ENCODE measurements around the gene TMEM176A.
"Not testable (repeated sequence)": the region's sequence is repeated elsewhere in the genome, so short reads cannot be mapped to it uniquely, and the experiment has no call there.

The TMEM176A gene

GRCh38 chr7:150800581-150801241, at the start of gene TMEM176A:
TSS of gene TMEM176A (plus strand) at chr7:150800769. CDS start at chr7:150801551, 782 bp downstream.
- DNase-seq = peak; percentile 67

- no peak for DNase-seq
These were observed 48.9 kb upstream of the TMEM176A start for GRCh38 chr7:150751702-150752101.

GRCh38 chr7:150753239-150753638, 47.3 kb upstream of the TMEM176A start:
- no peak for DNase-seq

- peak; percentile 55 for DNase-seq
These were observed 46.6 kb upstream of the TMEM176A start for GRCh38 chr7:150753826-150754603.

GRCh38 chr7:150754951-150755350, 45.6 kb upstream of the TMEM176A start:
- DNase-seq = no peak

GRCh38 chr7:150755473-150756099, 45.0 kb upstream of the TMEM176A start:
- DNase-seq = no peak

GRCh38 chr7:150756166-150756565, 44.4 kb upstream of the TMEM176A start:
- DNase-seq = no peak

- peak; percentile 29 for DNase-seq
These were observed 43.7 kb upstream of the TMEM176A start for GRCh38 chr7:150756858-150757257.

- no peak for DNase-seq
These were observed 41.1 kb upstream of the TMEM176A start for GRCh38 chr7:150759479-150759878.

- DNase-seq = no peak
These were observed 34.2 kb upstream of the TMEM176A start for GRCh38 chr7:150766334-150766709.

GRCh38 chr7:150769768-150770167, 30.8 kb upstream of the TMEM176A start:
- DNase-seq = no peak

- not testable (repeated sequence) for DNase-seq
These were observed 26.4 kb upstream of the TMEM176A start for GRCh38 chr7:150774131-150774530.

- peak; percentile 38 for DNase-seq
These were observed 22.4 kb upstream of the TMEM176A start for GRCh38 chr7:150778014-150778737.

GRCh38 chr7:150778738-150779301, 21.7 kb upstream of the TMEM176A start:
- peak; percentile 86 for DNase-seq

- DNase-seq = no peak
These were observed 20.3 kb upstream of the TMEM176A start for GRCh38 chr7:150780292-150780691.

- DNase-seq = no peak
These were observed 19.5 kb upstream of the TMEM176A start for GRCh38 chr7:150781103-150781502.

- no peak for DNase-seq
These were observed 18.6 kb upstream of the TMEM176A start for GRCh38 chr7:150781961-150782360.

- peak; percentile 29 for DNase-seq
These were observed 16.3 kb upstream of the TMEM176A start for GRCh38 chr7:150784120-150784736.

- DNase-seq = no peak
These were observed 15.6 kb upstream of the TMEM176A start for GRCh38 chr7:150784954-150785353.

GRCh38 chr7:150787321-150788281, 13.0 kb upstream of the TMEM176A start:
- peak; percentile 25 for DNase-seq
